ENCODE results near the gene NUAK2.
"Not testable (repeated sequence)": the region's sequence is repeated elsewhere in the genome, so short reads cannot be mapped to it uniquely, and the experiment has no call there.

- TF ChIP-seq CTCF, POLR2A (IDR thresholded peaks at IDR 0.05): not testable (repeated sequence)
Observed at GRCh38 chr1:205297546-205298177, 23.9 kb downstream of the NUAK2 start.

All from body of pancreas (tissue), 4 donors.